Uterus (tissue), 4 donors: ENCODE data around the gene BACH2. TPM values are rescaled to one million over a fixed set of nuclear protein-coding genes. Genes with fewer than 3 reads are reported as not detected.

Experiments used
- DNase-seq, 2 donors: peaks; one replicate each; pipeline ENCODE4 v3.0.0-alpha.2; 2019 to 2020
- H3K27ac ChIP-seq, 2 donors: fragments of 200-600 bp; sonication (generic); 1 replicate in 1 of 2; 2 replicates in 1 of 2; pipeline ENCODE4 v1.5.1; 2016 to 2018
- H3K27me3 ChIP-seq, 2 donors: fragments of 200-600 bp; sonication (generic); one replicate each; pipeline ENCODE4 v1.5.1; 2018 to 2019; ENCODE audit warnings: control low read depth in 1 of 2
- H3K36me3 ChIP-seq, 2 donors: fragments of 200-600 bp; sonication (generic); one replicate each; pipeline ENCODE4 v1.5.1; 2019; ENCODE audit warnings: control low read depth in 1 of 2
- H3K4me1 ChIP-seq, 2 donors: fragments of 200-600 bp; sonication (generic); one replicate each; pipeline ENCODE4 v1.5.1; 2018 to 2019; ENCODE audit warnings: control low read depth in 1 of 2
- H3K4me3 ChIP-seq, 2 donors: fragments of 200-600 bp; sonication (generic); 1 replicate in 1 of 2; 2 replicates in 1 of 2; pipeline ENCODE4 v1.5.1; 2018 to 2019; ENCODE audit warnings: mild to moderate bottlenecking in 1 of 2
- H3K9me3 ChIP-seq, 2 donors: fragments of 200-600 bp; sonication (generic); one replicate each; pipeline ENCODE4 v1.5.1; 2019; ENCODE audit warnings: control low read depth in 1 of 2
- POLR2A ChIP-seq, 2 donors: fragments of 450-650 bp; IDR thresholded peaks; one replicate each; pipeline ENCODE4 v1.6.1; 2016; ENCODE audit warnings: antibody characterized with exemption in 2 of 2, mild to moderate bottlenecking in 1 of 2, moderate library complexity in 1 of 2
- intact Hi-C: fragments of 100-400 bp; cut with DNase I; formaldehyde crosslinking; loops from one replicate; pipeline ENCODE4 v1.15.1; 2023; ENCODE audit warnings: low total_unique reads
- total RNA-seq, 4 donors: library from RNA; depleted of rRNA in 3 of 4; stranded (reverse); fragments of >200 nt in 3 of 4; gene quantifications; one replicate each; pipeline versions ENCODE4 v1.1.0 to v1.2.4, GENCODE V29; 2014 to 2023
- TF ChIP-seq, protein P1 (sequence below), 4 experiments: fragments of 200-600 bp in 2 of 4; fragments of 450-650 bp in 2 of 4; sonication (generic) in 2 of 4; IDR thresholded peaks; one replicate each; pipeline ENCODE4 v1.5.1; 2016 to 2019; ENCODE audit warnings: antibody characterized with exemption in 4 of 4, mild to moderate bottlenecking in 2 of 4, moderate library complexity in 1 of 4
- donor health status: DM: yes; HTN: yes; CAD: no.

The BACH2 gene
- total RNA-seq, 4 donors from 2014 or later: 1.3 to 15.0 (median 9.7) TPM

GRCh38 chr6:90078513-90079289, 217.9 kb downstream of the BACH2 start:
- DNase-seq: no peak
- no peaks in the 10 kb centered on the region for H3K4me1 ChIP-seq
- intact Hi-C loops: no loop called here
- TF ChIP-seq, protein P1, sequence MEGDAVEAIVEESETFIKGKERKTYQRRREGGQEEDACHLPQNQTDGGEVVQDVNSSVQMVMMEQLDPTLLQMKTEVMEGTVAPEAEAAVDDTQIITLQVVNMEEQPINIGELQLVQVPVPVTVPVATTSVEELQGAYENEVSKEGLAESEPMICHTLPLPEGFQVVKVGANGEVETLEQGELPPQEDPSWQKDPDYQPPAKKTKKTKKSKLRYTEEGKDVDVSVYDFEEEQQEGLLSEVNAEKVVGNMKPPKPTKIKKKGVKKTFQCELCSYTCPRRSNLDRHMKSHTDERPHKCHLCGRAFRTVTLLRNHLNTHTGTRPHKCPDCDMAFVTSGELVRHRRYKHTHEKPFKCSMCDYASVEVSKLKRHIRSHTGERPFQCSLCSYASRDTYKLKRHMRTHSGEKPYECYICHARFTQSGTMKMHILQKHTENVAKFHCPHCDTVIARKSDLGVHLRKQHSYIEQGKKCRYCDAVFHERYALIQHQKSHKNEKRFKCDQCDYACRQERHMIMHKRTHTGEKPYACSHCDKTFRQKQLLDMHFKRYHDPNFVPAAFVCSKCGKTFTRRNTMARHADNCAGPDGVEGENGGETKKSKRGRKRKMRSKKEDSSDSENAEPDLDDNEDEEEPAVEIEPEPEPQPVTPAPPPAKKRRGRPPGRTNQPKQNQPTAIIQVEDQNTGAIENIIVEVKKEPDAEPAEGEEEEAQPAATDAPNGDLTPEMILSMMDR (IDR thresholded peaks at IDR 0.05): no peak
- no peak for TF ChIP-seq POLR2A (IDR thresholded peaks at IDR 0.05)
- H3K9me3 ChIP-seq: no peaks in the 10 kb centered on the region
- no peak overlapping the region for H3K27ac ChIP-seq
- no peaks in the 10 kb centered on the region for H3K36me3 ChIP-seq
- no peaks in the 10 kb centered on the region for H3K27me3 ChIP-seq
- no peak overlapping the region for H3K4me3 ChIP-seq

- Histone ChIP-seq H3K4me3 (no peak overlapping the region), H3K36me3 (no peaks in the 10 kb centered on the region), H3K9me3 (no peaks in the 10 kb centered on the region), H3K4me1 (no peaks in the 10 kb centered on the region), H3K27me3 (no peaks in the 10 kb centered on the region), H3K27ac (no peak overlapping the region)
- intact Hi-C loops: no loop called here
- DNase-seq: no peak
- no peak for TF ChIP-seq POLR2A (IDR thresholded peaks at IDR 0.05)
- TF ChIP-seq, protein P1 (IDR thresholded peaks at IDR 0.05): no peak
Observed at GRCh38 chr6:90076511-90077415, 219.9 kb downstream of the BACH2 start.

DNA sequence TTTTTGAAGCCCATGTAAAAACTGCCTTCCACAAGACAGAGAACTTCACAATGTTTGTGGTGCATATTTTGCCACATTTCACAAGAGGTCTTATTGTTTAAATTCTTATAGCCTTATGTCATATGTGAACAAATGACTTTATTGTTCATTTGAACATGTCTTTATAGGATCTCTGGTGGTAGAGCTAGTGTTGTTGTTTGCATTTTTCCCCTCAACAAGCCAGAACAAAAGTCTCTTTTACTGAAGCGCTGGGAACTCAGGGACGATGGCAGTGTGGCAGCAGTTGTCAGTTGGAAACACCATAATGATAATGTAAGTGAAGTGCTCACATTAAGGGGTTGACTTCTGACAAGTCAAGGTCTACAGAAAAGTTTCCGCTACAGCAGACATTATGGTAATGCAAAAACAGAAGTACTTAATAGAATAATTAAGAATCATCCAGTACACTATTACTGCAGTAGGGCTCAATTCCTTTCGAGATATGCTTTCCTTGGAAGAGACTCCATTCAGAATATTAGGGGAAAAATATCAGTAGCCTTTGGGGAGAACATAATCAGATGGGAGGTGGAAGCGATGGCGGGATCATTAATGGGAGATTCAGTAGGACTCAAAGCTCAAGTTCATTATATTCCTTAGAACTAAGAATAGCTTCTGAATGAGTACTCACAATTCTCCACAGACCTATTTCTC, 222.3 kb downstream of the BACH2 start:
- no peak overlapping the region for H3K27ac ChIP-seq
- H3K27me3 ChIP-seq: no peaks in the 10 kb centered on the region
- H3K9me3 ChIP-seq: no peaks in the 10 kb centered on the region
- no peaks in the 10 kb centered on the region for H3K4me1 ChIP-seq
- TF ChIP-seq, protein P1 (IDR thresholded peaks at IDR 0.05): no peak
- no peak for TF ChIP-seq POLR2A (IDR thresholded peaks at IDR 0.05)
- H3K4me3 ChIP-seq: no peak overlapping the region
- H3K36me3 ChIP-seq: no peaks in the 10 kb centered on the region
- intact Hi-C loops: no loop called here
- no peak for DNase-seq

DNA sequence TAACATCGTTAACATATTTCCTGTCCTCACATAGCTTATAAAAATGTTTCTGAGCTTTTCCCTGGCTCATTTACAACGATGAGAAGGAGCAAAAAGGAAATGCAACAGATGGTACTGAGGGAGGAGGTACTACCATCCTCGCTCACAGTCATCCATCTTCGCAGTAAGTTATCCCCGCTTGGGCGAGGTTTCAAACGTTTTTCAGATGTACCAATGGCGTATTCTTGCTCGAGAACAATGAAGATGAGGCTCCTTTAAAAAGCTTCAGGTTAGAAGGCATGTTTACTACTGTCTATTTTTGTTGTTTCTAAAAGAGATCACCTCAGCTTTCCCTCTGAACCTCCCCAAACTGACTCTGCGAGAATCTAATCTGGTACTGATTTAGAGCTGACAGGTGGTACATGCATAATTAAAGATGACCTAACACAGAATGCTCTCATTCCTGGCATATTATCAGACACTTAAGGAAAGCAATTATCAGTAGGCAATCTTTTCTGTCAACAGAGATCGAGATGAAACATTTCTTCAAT, 223.6 kb downstream of the BACH2 start:
- Histone ChIP-seq H3K9me3 (no peaks in the 10 kb centered on the region), H3K4me1 (no peaks in the 10 kb centered on the region), H3K27ac (no peak overlapping the region), H3K27me3 (no peaks in the 10 kb centered on the region), H3K36me3 (no peaks in the 10 kb centered on the region), H3K4me3 (no peak overlapping the region)
- DNase-seq: no peak
- TF ChIP-seq POLR2A (IDR thresholded peaks at IDR 0.05): no peak
- intact Hi-C loops: no loop called here

DNA sequence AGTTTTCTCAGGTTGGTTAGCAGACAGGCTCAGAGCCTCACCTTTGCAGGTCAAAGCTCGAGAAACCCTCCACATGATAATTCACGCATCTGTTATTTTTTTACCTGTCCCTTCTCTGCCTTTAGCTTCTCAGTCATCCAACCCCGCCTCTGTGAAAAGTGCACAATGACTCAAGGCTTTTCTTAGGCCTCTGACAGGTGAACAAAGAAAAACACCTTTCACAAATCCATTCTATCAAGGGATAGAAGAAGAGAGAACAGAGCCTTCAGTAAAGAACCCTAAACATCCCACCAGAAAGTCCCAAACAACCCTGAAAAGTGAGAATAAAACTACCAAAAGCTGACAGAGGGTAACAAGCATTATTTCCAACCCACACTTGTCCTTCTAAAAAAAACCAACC, 224.1 kb downstream of the BACH2 start:
- H3K4me1 ChIP-seq: no peaks in the 10 kb centered on the region
- H3K27me3 ChIP-seq: no peaks in the 10 kb centered on the region
- no peak for TF ChIP-seq POLR2A (IDR thresholded peaks at IDR 0.05)
- H3K9me3 ChIP-seq: no peaks in the 10 kb centered on the region
- intact Hi-C loops: no loop called here
- no peaks in the 10 kb centered on the region for H3K36me3 ChIP-seq
- H3K4me3 ChIP-seq: no peak overlapping the region
- no peak overlapping the region for H3K27ac ChIP-seq
- no peak for DNase-seq
